ENCODE results near the gene EIF3L.
A peak's percentile ranks its signal among the peaks of the same experiment; 100 is the strongest.

EIF3L gene

GRCh38 chr22:37930270-37930951 lies 81.2 kb downstream of the EIF3L start:
- peak; percentile 31 for DNase-seq

DNA sequence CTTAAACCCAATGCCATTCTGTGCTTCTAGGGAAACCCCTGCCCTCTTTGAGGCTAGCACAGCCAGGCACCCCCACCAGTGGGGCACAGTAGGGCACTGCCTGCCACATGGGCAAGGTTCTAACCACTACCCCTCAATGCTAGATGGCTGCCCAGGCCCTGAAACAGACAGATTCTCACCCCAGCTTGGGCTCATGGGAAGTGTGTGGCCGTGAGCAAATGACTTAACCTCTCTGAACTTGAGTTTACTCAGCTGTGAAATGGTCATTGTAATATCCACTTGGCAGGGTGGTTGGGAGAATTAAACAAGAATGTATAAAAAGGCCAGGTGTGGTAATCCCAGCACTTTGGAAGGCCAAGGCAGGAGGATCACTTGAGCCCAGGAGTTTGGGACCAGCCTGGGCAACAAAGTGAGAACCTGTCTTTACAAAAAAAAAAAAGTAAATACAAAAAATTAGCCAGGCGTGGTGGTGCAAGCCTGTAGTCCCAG lies 81.8 kb downstream of the EIF3L start:
- DNase-seq = no peak

GRCh38 chr22:37931893-37932389 lies 82.7 kb downstream of the EIF3L start:
- no peak for DNase-seq

GRCh38 chr22:37932401-37932800 lies 83.2 kb downstream of the EIF3L start:
- DNase-seq = no peak

GRCh38 chr22:37932821-37933578 lies 83.8 kb downstream of the EIF3L start:
- no peak for DNase-seq

GRCh38 chr22:37933711-37934376 lies 84.6 kb downstream of the EIF3L start:
- DNase-seq = peak; percentile 90
